A549 (cell line): ENCODE measurements around the gene CCSER1. TPM values are rescaled to one million over a fixed set of nuclear protein-coding genes. Genes with fewer than 3 reads are reported as not detected.

Experiments
- ATAC-seq, 2 experiments: fragments of 200-7000 bp in 1 of 2; fragments of >200 bp in 1 of 2; cut with Nextera tagmentation in 1 of 2; cut with Tn5 transposase in 1 of 2; 3 replicates each; pipeline versions ENCODE4 v1.8.0 to v1.9.1; 2018 to 2020; ENCODE audit warnings: mild to moderate bottlenecking in 1 of 2, moderate library complexity in 1 of 2
- CTCF ChIA-PET: fragments of 300-600 bp; sonication (Branson Sonifier 250); formaldehyde crosslinking; extraction: SDS; loops from one replicate; lab custom pipeline; 2021; ENCODE audit warnings: antibody characterized with exemption, inconsistent platforms; lab: Yijun Ruan, JAX
- POLR2A ChIA-PET: fragments of 350-600 bp; formaldehyde crosslinking; extraction: SDS; loops from one replicate; lab custom pipeline; 2021; ENCODE audit warnings: antibody characterized with exemption, inconsistent platforms; lab: Yijun Ruan, JAX
- DNase-seq, 2 experiments: peaks; one replicate each; pipeline versions ENCODE4 v3.0.0 to v3.0.0-alpha.2; 2011 to 2016; ENCODE audit warnings: low read depth in 1 of 2, low spot score in 1 of 2
- FAIRE-seq: peaks from 2 replicates; lab custom pipeline; 2011; peaks lifted over from hg19 to GRCh38; lab: Jason Lieb, UNC
- H3K27ac ChIP-seq, 2 experiments: fragments of >200 bp; sonication (Bioruptor Twin); formaldehyde crosslinking; 3 replicates each; pipeline ENCODE4 v1.5.1; 2016 to 2017
- H3K4me1 ChIP-seq: fragments of >200 bp; sonication (Bioruptor Twin); formaldehyde crosslinking; 3 replicates; pipeline ENCODE4 v1.6.1; 2016
- H3K4me2 ChIP-seq: fragments of >200 bp; sonication (Bioruptor Twin); formaldehyde crosslinking; 3 replicates; pipeline ENCODE4 v1.6.1; 2016
- H3K4me3 ChIP-seq: fragments of >200 bp; sonication (Bioruptor Twin); formaldehyde crosslinking; 3 replicates; pipeline ENCODE4 v1.5.1; 2016
- H3K9me3 ChIP-seq: fragments of >200 bp; sonication (Bioruptor Twin); formaldehyde crosslinking; 3 replicates; pipeline ENCODE4 v1.6.1; 2016
- CBX8 ChIP-seq: fragments of 200-600 bp; sonication (generic); IDR thresholded peaks from 2 replicates; pipeline ENCODE4 v1.6.1; 2016
- CTCF ChIP-seq: fragments of >200 bp; sonication (Bioruptor Twin); formaldehyde crosslinking; IDR thresholded peaks from 3 replicates; pipeline ENCODE4 v1.5.1; 2016
- EHF ChIP-seq: fragments of 250-450 bp; sonication (Bioruptor Pico); IDR thresholded peaks from 2 replicates; pipeline ENCODE4 v1.5.0; 2020; ENCODE audit warnings: mild to moderate bottlenecking
- ESRRA ChIP-seq: fragments of 150-350 bp; IDR thresholded peaks from 2 replicates; pipeline ENCODE4 v1.6.1; 2014; ENCODE audit warnings: mild to moderate bottlenecking, low read length, borderline replicate concordance
- FOXS1 ChIP-seq: fragments of 250-450 bp; sonication (Bioruptor Pico); IDR thresholded peaks from 2 replicates; pipeline ENCODE4 v1.5.0; 2020; ENCODE audit warnings: mild to moderate bottlenecking, moderate library complexity
- GATA3 ChIP-seq: IDR thresholded peaks from 2 replicates; pipeline ENCODE4 v1.6.1; 2012; ENCODE audit warnings: borderline replicate concordance
- HDAC2 ChIP-seq: fragments of 200-600 bp; sonication (generic); IDR thresholded peaks from 2 replicates; pipeline ENCODE4 v1.6.1; 2016
- HMGXB4 ChIP-seq: fragments of 250-450 bp; sonication (Bioruptor Pico); IDR thresholded peaks from 2 replicates; pipeline ENCODE4 v1.5.0; 2021; ENCODE audit warnings: mild to moderate bottlenecking, moderate library complexity, borderline replicate concordance
- HOXB13 ChIP-seq: fragments of 250-450 bp; sonication (Bioruptor Pico); IDR thresholded peaks from 2 replicates; pipeline ENCODE4 v1.5.0; 2020; ENCODE audit warnings: low read depth, mild to moderate bottlenecking, moderate library complexity
- JUNB ChIP-seq: fragments of >200 bp; sonication (Bioruptor Twin); formaldehyde crosslinking; IDR thresholded peaks from 2 replicates; pipeline ENCODE4 v1.6.1; 2016
- KDM1A ChIP-seq: fragments of 200-600 bp; sonication (generic); IDR thresholded peaks from 2 replicates; pipeline ENCODE4 v1.6.1; 2016; ENCODE audit warnings: low read depth, mild to moderate bottlenecking
- KDM5A ChIP-seq: fragments of 200-600 bp; sonication (generic); IDR thresholded peaks from 2 replicates; pipeline ENCODE4 v1.6.1; 2016; ENCODE audit warnings: antibody characterized with exemption, mild to moderate bottlenecking
- MAFK ChIP-seq: fragments of 450-650 bp; IDR thresholded peaks from 2 replicates; pipeline ENCODE4 v1.6.1; 2014; ENCODE audit not compliant: partially characterized antibody
- MAX ChIP-seq: IDR thresholded peaks from 2 replicates; pipeline ENCODE4 v1.6.1; 2012
- NFE2L2 ChIP-seq: fragments of 150-350 bp; conservative IDR thresholded peaks from 2 replicates; pipeline ENCODE4 v1.6.1; 2014; ENCODE audit warnings: low read length
- NPAS2 ChIP-seq: fragments of 250-450 bp; sonication (Bioruptor Pico); IDR thresholded peaks from 2 replicates; pipeline ENCODE4 v1.8.0; 2022; ENCODE audit warnings: mild to moderate bottlenecking, moderate library complexity, borderline replicate concordance
- POLR2A ChIP-seq: IDR thresholded peaks from 2 replicates; pipeline ENCODE4 v1.6.1; 2012; ENCODE audit warnings: mild to moderate bottlenecking, low read length
- RAD21 ChIP-seq, 2 experiments: fragments of >200 bp in 1 of 2; sonication (Bioruptor Twin) in 1 of 2; formaldehyde crosslinking in 1 of 2; IDR thresholded peaks in 1 of 2; conservative IDR thresholded peaks in 1 of 2; 2 replicates in 1 of 2; 3 replicates in 1 of 2; pipeline ENCODE4 v1.6.1; 2012 to 2018; ENCODE audit warnings: inconsistent platforms in 1 of 2
- RFX5 ChIP-seq: fragments of 450-650 bp; IDR thresholded peaks from 2 replicates; pipeline ENCODE4 v1.7.1; 2014; ENCODE audit warnings: antibody characterized with exemption, mild to moderate bottlenecking, moderate library complexity
- RNF2 ChIP-seq: fragments of 200-600 bp; sonication (generic); IDR thresholded peaks from 2 replicates; pipeline ENCODE4 v1.6.1; 2016; ENCODE audit warnings: low read depth, mild to moderate bottlenecking, antibody characterized with exemption, moderate library complexity, borderline replicate concordance
- SMC3 ChIP-seq: fragments of >200 bp; sonication (Bioruptor Twin); formaldehyde crosslinking; IDR thresholded peaks from 3 replicates; pipeline ENCODE4 v1.6.1; 2018; ENCODE audit warnings: inconsistent platforms
- SREBF2 ChIP-seq: fragments of 450-650 bp; IDR thresholded peaks from 2 replicates; pipeline ENCODE4 v1.6.1; 2014; ENCODE audit warnings: mild to moderate bottlenecking, moderate library complexity
- TFCP2L1 ChIP-seq: fragments of 250-450 bp; sonication (Bioruptor Pico); IDR thresholded peaks from 2 replicates; pipeline ENCODE4 v1.5.0; 2021; ENCODE audit warnings: mild to moderate bottlenecking
- ZC3H11A ChIP-seq: fragments of 450-650 bp; IDR thresholded peaks from 2 replicates; pipeline ENCODE4 v1.6.1; 2014; ENCODE audit warnings: antibody characterized with exemption, mild to moderate bottlenecking
- WGBS: methylation state at CpG from one replicate; pipeline ENCODE4 v1.1.6; 2017; ENCODE audit errors: missing lambda C conversion rate; 5-methylcytosine and 5-hydroxymethylcytosine counted together
- polyA plus RNA-seq, 4 experiments: library from polyadenylated mRNA; depleted of rRNA in 3 of 4; stranded (reverse); fragments of >200 nt; fragmentation: RNase III in 1 of 4; extraction: RNeasy Plus Mini Kit Qiagen cat#74134 plus additional on column Dnase treatment in 1 of 4; gene quantifications; 2 replicates in 3 of 4; 3 replicates in 1 of 4; pipeline ENCODE4 v1.2.3, GENCODE V29; 2011 to 2017

The CCSER1 gene
- polyA plus RNA-seq, 2 of the 4 experiments (the other 2 are of a cell fraction) = 0.06 TPM; not detected in 1

- POLR2A ChIA-PET = no interaction called here
- ATAC-seq = no peak
- TF ChIP-seq CTCF (no peak), GATA3 (no peak), SREBF2 (no peak), NPAS2 (CRISPR knock-in tag) (no peak), MAX (no peak), RNF2 (no peak), KDM5A (no peak), HOXB13 (CRISPR knock-in tag) (no peak), TFCP2L1 (no peak), ZC3H11A (no peak), NFE2L2 (no peak), EHF (CRISPR knock-in tag) (no peak), RFX5 (no peak), SMC3 (no peak), HDAC2 (no peak), POLR2A (no peak), CBX8 (no peak)
- no peaks in the 10 kb centered on the region for H3K4me1 ChIP-seq
- H3K9me3 ChIP-seq = no peaks in the 10 kb centered on the region
- CTCF ChIA-PET = no interaction called here
- FAIRE-seq = no peak
- H3K27ac ChIP-seq = no peak overlapping the region
- no peak for DNase-seq
- H3K4me3 ChIP-seq = no peak overlapping the region
- no peak overlapping the region for H3K4me2 ChIP-seq
These were observed 99.5 kb downstream of the CCSER1 start for GRCh38 chr4:90226734-90227133.

DNA sequence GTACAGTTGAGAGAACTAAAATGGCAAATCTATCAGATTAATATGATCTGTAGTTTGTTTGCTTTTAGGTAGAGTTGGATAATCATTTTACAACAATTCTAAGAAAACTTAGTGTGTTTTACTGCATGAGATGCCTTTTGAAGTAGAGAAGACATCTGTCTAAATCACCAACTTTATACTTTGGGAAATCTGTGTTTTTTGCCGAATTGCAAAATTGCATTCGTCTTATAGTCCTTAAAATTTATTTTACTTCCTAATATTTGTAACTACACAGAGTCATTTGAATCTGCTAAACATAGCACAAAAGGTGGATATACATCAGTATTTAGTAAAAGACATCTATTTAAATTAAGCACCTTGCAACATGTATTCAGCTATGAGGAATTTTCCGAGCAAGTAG is 100.0 kb downstream of the CCSER1 start:
- TF ChIP-seq MAFK (peak; percentile 54), HMGXB4 (CRISPR knock-in tag) (no peak)
- 24% methylated on average over 3 of the region's 3 CpGs for WGBS
- no peaks in the 10 kb centered on the region for H3K9me3 ChIP-seq
- CTCF ChIA-PET = no interaction called here
- FAIRE-seq (no peak), DNase-seq (no peak), ATAC-seq (no peak)
- no peaks in the 10 kb centered on the region for H3K4me1 ChIP-seq
- H3K4me2 ChIP-seq = no peak overlapping the region
- no peak overlapping the region for H3K27ac ChIP-seq
- POLR2A ChIA-PET = no interaction called here
- no peak overlapping the region for H3K4me3 ChIP-seq

DNA sequence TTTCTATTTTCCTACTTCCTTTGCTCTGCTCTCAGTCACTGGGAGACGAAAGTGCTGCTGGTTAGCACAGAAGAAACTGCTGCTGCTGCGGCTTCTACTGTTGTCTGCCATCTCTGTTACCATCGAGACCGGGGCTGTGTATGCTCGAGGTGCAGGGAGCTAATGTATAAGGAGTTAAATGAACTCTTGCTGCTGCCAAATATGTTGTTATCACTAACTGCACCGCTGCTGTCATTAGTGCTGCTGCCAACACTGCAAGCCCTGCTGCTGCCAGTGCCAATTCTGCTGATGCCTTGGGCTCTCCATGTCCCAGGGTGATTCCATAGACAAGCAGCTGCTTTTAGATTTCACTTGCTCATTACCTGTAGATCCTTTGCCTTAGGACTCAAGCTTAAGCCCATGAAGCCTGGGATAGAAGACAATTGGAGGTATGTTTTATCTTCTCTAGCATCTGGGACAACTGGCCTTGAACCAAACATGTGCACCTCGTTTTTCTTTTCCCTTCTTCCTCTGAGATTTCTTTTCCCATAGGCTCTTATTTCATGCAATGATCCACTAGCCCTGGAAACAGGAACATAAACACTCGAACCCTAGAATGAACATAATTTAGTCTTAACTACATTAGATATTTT is 107.8 kb downstream of the CCSER1 start:
- Histone ChIP-seq H3K4me1 (no peaks in the 10 kb centered on the region), H3K27ac (no peak overlapping the region), H3K4me3 (no peak overlapping the region), H3K4me2 (no peak overlapping the region), H3K9me3 (no peaks in the 10 kb centered on the region)
- FAIRE-seq = no peak
- ChIA-PET CTCF (no interaction called here), POLR2A (no interaction called here)
- WGBS = 24% methylated on average over 8 of the region's 8 CpGs
- no peak for ATAC-seq
- no peak for TF ChIP-seq KDM1A
- TF ChIP-seq ESRRA = no peak
- no peak for TF ChIP-seq JUNB
- TF ChIP-seq RAD21 (conservative IDR thresholded peaks at IDR 0.05 in 1 of 2, IDR thresholded peaks at IDR 0.05 in 1 of 2) = no peak
- TF ChIP-seq SREBF2 = no peak
- TF ChIP-seq FOXS1 (CRISPR knock-in tag) = no peak
- no peak for DNase-seq
